A549 (cell line): ENCODE measurements around the gene DEPDC5. TPM values are rescaled to one million over a fixed set of nuclear protein-coding genes. Genes with fewer than 3 reads are reported as not detected.
"Not testable (repeated sequence)": the region's sequence is repeated elsewhere in the genome, so short reads cannot be mapped to it uniquely, and the experiment has no call there.

Experiments
- ATAC-seq, 2 experiments: fragments of 200-7000 bp in 1 of 2; fragments of >200 bp in 1 of 2; cut with Nextera tagmentation in 1 of 2; cut with Tn5 transposase in 1 of 2; 3 replicates each; pipeline versions ENCODE4 v1.8.0 to v1.9.1; 2018 to 2020; ENCODE audit warnings: mild to moderate bottlenecking in 1 of 2, moderate library complexity in 1 of 2
- CTCF ChIA-PET: fragments of 300-600 bp; sonication (Branson Sonifier 250); formaldehyde crosslinking; extraction: SDS; loops from one replicate; lab custom pipeline; 2021; ENCODE audit warnings: antibody characterized with exemption, inconsistent platforms; lab: Yijun Ruan, JAX
- POLR2A ChIA-PET: fragments of 350-600 bp; formaldehyde crosslinking; extraction: SDS; loops from one replicate; lab custom pipeline; 2021; ENCODE audit warnings: antibody characterized with exemption, inconsistent platforms; lab: Yijun Ruan, JAX
- DNase-seq, 2 experiments: peaks; one replicate each; pipeline versions ENCODE4 v3.0.0 to v3.0.0-alpha.2; 2011 to 2016; ENCODE audit warnings: low read depth in 1 of 2, low spot score in 1 of 2
- FAIRE-seq: peaks from 2 replicates; lab custom pipeline; 2011; peaks lifted over from hg19 to GRCh38; lab: Jason Lieb, UNC
- H3K27ac ChIP-seq, 2 experiments: fragments of >200 bp; sonication (Bioruptor Twin); formaldehyde crosslinking; 3 replicates each; pipeline ENCODE4 v1.5.1; 2016 to 2017
- H3K4me1 ChIP-seq: fragments of >200 bp; sonication (Bioruptor Twin); formaldehyde crosslinking; 3 replicates; pipeline ENCODE4 v1.6.1; 2016
- H3K4me2 ChIP-seq: fragments of >200 bp; sonication (Bioruptor Twin); formaldehyde crosslinking; 3 replicates; pipeline ENCODE4 v1.6.1; 2016
- H3K4me3 ChIP-seq: fragments of >200 bp; sonication (Bioruptor Twin); formaldehyde crosslinking; 3 replicates; pipeline ENCODE4 v1.5.1; 2016
- H3K9me3 ChIP-seq: fragments of >200 bp; sonication (Bioruptor Twin); formaldehyde crosslinking; 3 replicates; pipeline ENCODE4 v1.6.1; 2016
- ATOH8 ChIP-seq: fragments of 250-450 bp; sonication (Bioruptor Pico); IDR thresholded peaks from 2 replicates; pipeline ENCODE4 v1.5.0; 2020; ENCODE audit warnings: low read depth, mild to moderate bottlenecking, moderate library complexity
- CBX8 ChIP-seq: fragments of 200-600 bp; sonication (generic); IDR thresholded peaks from 2 replicates; pipeline ENCODE4 v1.6.1; 2016
- CHD2 ChIP-seq: fragments of 150-350 bp; IDR thresholded peaks from 2 replicates; pipeline ENCODE4 v1.6.1; 2014; ENCODE audit warnings: low read length; ENCODE audit not compliant: partially characterized antibody
- E2F6 ChIP-seq: IDR thresholded peaks from 2 replicates; pipeline ENCODE4 v1.6.1; 2012; ENCODE audit warnings: low read depth, borderline replicate concordance
- EHF ChIP-seq: fragments of 250-450 bp; sonication (Bioruptor Pico); IDR thresholded peaks from 2 replicates; pipeline ENCODE4 v1.5.0; 2020; ENCODE audit warnings: mild to moderate bottlenecking
- EHMT2 ChIP-seq: fragments of 200-600 bp; sonication (generic); IDR thresholded peaks from 2 replicates; pipeline ENCODE4 v1.6.1; 2016; ENCODE audit warnings: antibody characterized with exemption, low read depth, mild to moderate bottlenecking, moderate library complexity
- ELK1 ChIP-seq: fragments of 150-350 bp; IDR thresholded peaks from 2 replicates; pipeline ENCODE4 v1.6.1; 2014; ENCODE audit warnings: low read depth, mild to moderate bottlenecking, low read length
- EP300 ChIP-seq, 2 experiments: fragments of >200 bp; sonication (Bioruptor Twin); formaldehyde crosslinking; IDR thresholded peaks; 2 replicates in 1 of 2; 3 replicates in 1 of 2; pipeline ENCODE4 v1.6.1; 2016 to 2017
- FOSL2 ChIP-seq, 2 experiments: fragments of 450-650 bp in 1 of 2; fragments of >200 bp in 1 of 2; sonication (Bioruptor Twin) in 1 of 2; formaldehyde crosslinking; IDR thresholded peaks; 2 replicates each; pipeline versions ENCODE4 v1.5.0 to v1.6.1; 2016 to 2020; ENCODE audit warnings: mild to moderate bottlenecking in 1 of 2, moderate library complexity in 1 of 2
- HDAC2 ChIP-seq: fragments of 200-600 bp; sonication (generic); IDR thresholded peaks from 2 replicates; pipeline ENCODE4 v1.6.1; 2016
- HES2 ChIP-seq: fragments of >200 bp; sonication (Bioruptor Twin); formaldehyde crosslinking; IDR thresholded peaks from 2 replicates; pipeline ENCODE4 v1.6.1; 2016
- HOXB5 ChIP-seq: fragments of 250-450 bp; sonication (Bioruptor Pico); IDR thresholded peaks from 2 replicates; pipeline ENCODE4 v1.5.0; 2020; ENCODE audit warnings: mild to moderate bottlenecking, moderate library complexity
- KDM5A ChIP-seq: fragments of 200-600 bp; sonication (generic); IDR thresholded peaks from 2 replicates; pipeline ENCODE4 v1.6.1; 2016; ENCODE audit warnings: antibody characterized with exemption, mild to moderate bottlenecking
- MAFK ChIP-seq: fragments of 450-650 bp; IDR thresholded peaks from 2 replicates; pipeline ENCODE4 v1.6.1; 2014; ENCODE audit not compliant: partially characterized antibody
- MAZ ChIP-seq: fragments of 150-350 bp; IDR thresholded peaks from 2 replicates; pipeline ENCODE4 v1.6.1; 2014; ENCODE audit warnings: antibody characterized with exemption, low read depth, low read length, borderline replicate concordance
- NPAS2 ChIP-seq: fragments of 250-450 bp; sonication (Bioruptor Pico); IDR thresholded peaks from 2 replicates; pipeline ENCODE4 v1.8.0; 2022; ENCODE audit warnings: mild to moderate bottlenecking, moderate library complexity, borderline replicate concordance
- NR3C1 ChIP-seq: fragments of >200 bp; sonication (Bioruptor Twin); formaldehyde crosslinking; IDR thresholded peaks from 3 replicates; pipeline ENCODE4 v1.6.1; 2017
- PHF8 ChIP-seq: fragments of 200-600 bp; sonication (generic); IDR thresholded peaks from 2 replicates; pipeline ENCODE4 v1.6.1; 2016; ENCODE audit warnings: low read depth, mild to moderate bottlenecking, antibody characterized with exemption, moderate library complexity, borderline replicate concordance
- POLR2AphosphoS2 ChIP-seq: conservative IDR thresholded peaks from 2 replicates; pipeline ENCODE4 v1.6.1; 2012; ENCODE audit warnings: low read length, improper control_type of control experiment, inconsistent platforms
- RFX5 ChIP-seq: fragments of 450-650 bp; IDR thresholded peaks from 2 replicates; pipeline ENCODE4 v1.7.1; 2014; ENCODE audit warnings: antibody characterized with exemption, mild to moderate bottlenecking, moderate library complexity
- RNF2 ChIP-seq: fragments of 200-600 bp; sonication (generic); IDR thresholded peaks from 2 replicates; pipeline ENCODE4 v1.6.1; 2016; ENCODE audit warnings: low read depth, mild to moderate bottlenecking, antibody characterized with exemption, moderate library complexity, borderline replicate concordance
- SMC3 ChIP-seq: fragments of >200 bp; sonication (Bioruptor Twin); formaldehyde crosslinking; IDR thresholded peaks from 3 replicates; pipeline ENCODE4 v1.6.1; 2018; ENCODE audit warnings: inconsistent platforms
- TP53 ChIP-seq: fragments of 250-450 bp; sonication (Bioruptor Pico); IDR thresholded peaks from 2 replicates; pipeline ENCODE4 v1.5.0; 2021; ENCODE audit warnings: mild to moderate bottlenecking, moderate library complexity
- ZFP36 ChIP-seq: fragments of 450-650 bp; IDR thresholded peaks from 2 replicates; pipeline ENCODE4 v1.6.1; 2014; ENCODE audit warnings: borderline replicate concordance; ENCODE audit not compliant: partially characterized antibody
- ZSCAN20 ChIP-seq: fragments of 250-450 bp; sonication (Bioruptor Pico); IDR thresholded peaks from 2 replicates; pipeline ENCODE4 v1.8.0; 2022; ENCODE audit warnings: mild to moderate bottlenecking, moderate library complexity
- WGBS: methylation state at CpG from one replicate; pipeline ENCODE4 v1.1.6; 2017; ENCODE audit errors: missing lambda C conversion rate; 5-methylcytosine and 5-hydroxymethylcytosine counted together
- polyA plus RNA-seq, 4 experiments: library from polyadenylated mRNA; depleted of rRNA in 3 of 4; stranded (reverse); fragments of >200 nt; fragmentation: RNase III in 1 of 4; extraction: RNeasy Plus Mini Kit Qiagen cat#74134 plus additional on column Dnase treatment in 1 of 4; gene quantifications; 2 replicates in 3 of 4; 3 replicates in 1 of 4; pipeline ENCODE4 v1.2.3, GENCODE V29; 2011 to 2017
- TF ChIP-seq, protein P1 (sequence below): fragments of >200 bp; sonication (Bioruptor Twin); formaldehyde crosslinking; IDR thresholded peaks from 3 replicates; pipeline ENCODE4 v1.5.1; 2016

DEPDC5 gene
- polyA plus RNA-seq, 2 of the 4 experiments (the other 2 are of a cell fraction) = 4.4 to 10.1 TPM

GRCh38 chr22:31738566-31738965, 15.3 kb upstream of the DEPDC5 start:
- Histone ChIP-seq H3K9me3 (no peaks in the 10 kb centered on the region), H3K27ac (no peak overlapping the region), H3K4me3 (no peak overlapping the region), H3K4me1 (no peaks in the 10 kb centered on the region), H3K4me2 (no peak overlapping the region)
- DNase-seq (no peak), FAIRE-seq (no peak), ATAC-seq (no peak)
- TF ChIP-seq MAZ (no peak), EP300 (IDR thresholded peaks at IDR 0.05) (no peak), MAFK (no peak), HES2 (no peak), CBX8 (no peak), NPAS2 (CRISPR knock-in tag) (no peak), HDAC2 (no peak), SMC3 (no peak), HOXB5 (no peak), PHF8 (no peak)
- CTCF ChIA-PET = no interaction called here
- POLR2A ChIA-PET = no interaction called here
- WGBS = 80% methylated on average over 2 of the region's 2 CpGs

DNA sequence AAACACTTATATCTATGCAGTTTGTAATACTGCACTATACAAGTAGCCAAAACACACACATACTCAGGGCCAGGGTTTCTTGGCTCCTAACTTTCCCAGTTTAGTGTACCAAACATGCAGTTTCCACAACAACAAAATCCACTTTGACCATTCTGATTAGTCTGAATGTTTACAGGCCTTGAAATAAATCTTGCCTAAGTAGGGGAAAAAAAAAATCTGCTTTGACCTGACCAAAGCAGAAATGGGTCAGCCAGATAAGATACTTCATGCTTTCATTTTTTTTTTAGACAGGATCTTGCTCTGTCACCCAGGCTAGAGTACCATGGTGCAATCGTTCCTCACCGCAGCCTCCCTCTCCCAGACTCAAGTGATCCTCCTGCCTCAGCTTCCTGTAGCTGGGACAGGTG, 14.0 kb upstream of the DEPDC5 start:
- Histone ChIP-seq H3K4me2 (no peak overlapping the region), H3K4me1 (no peaks in the 10 kb centered on the region), H3K27ac (no peak overlapping the region), H3K9me3 (no peaks in the 10 kb centered on the region), H3K4me3 (no peak overlapping the region)
- TF ChIP-seq PHF8 (no peak), E2F6 (no peak), ZFP36 (no peak), TP53 (CRISPR knock-in tag) (no peak), RFX5 (no peak)
- FAIRE-seq (no peak), DNase-seq (no peak), ATAC-seq (no peak)
- POLR2A ChIA-PET = no interaction called here
- CTCF ChIA-PET = interaction anchor here (1.5 kb wide), 1 partner anchor 9 kb away, joined by 4 read pairs; no protein-coding TSS in a partner anchor
- WGBS = 95% methylated on average over 2 of the region's 2 CpGs

DNA sequence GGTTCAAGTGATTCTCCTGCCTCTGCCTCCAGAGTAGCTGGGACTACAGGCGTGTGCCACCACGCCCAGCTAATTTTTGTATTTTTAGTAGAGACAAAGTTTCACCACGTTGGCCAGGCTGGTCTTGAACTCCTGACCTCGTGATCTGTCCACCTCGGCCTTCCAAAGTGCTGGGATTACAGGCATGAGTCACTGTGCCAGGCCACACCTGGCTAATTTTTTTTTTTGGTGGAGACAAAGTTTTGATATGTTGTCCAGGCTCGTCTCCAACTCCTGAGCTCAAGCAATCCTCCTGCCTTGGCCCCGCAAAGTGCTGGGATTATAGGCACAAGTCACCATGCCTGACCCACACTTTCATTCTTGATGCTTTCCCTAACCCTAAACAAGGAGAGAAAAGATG, 13.5 kb upstream of the DEPDC5 start:
- not testable (repeated sequence) for H3K4me3 ChIP-seq, H3K4me2 ChIP-seq, ATAC-seq, H3K9me3 ChIP-seq, DNase-seq, FAIRE-seq, H3K27ac ChIP-seq, H3K4me1 ChIP-seq
- POLR2A ChIA-PET = interaction anchor here (0.7 kb wide), 1 partner anchor 17 kb away, joined by 7 read pairs; no protein-coding TSS in a partner anchor
- 82% methylated on average over 7 of the region's 7 CpGs for WGBS
- CTCF ChIA-PET = interaction anchor here (0.6 to 2.0 kb wide), 3 partner anchors 10 to 79 kb away, joined by 3 to 7 read pairs (median 4); no protein-coding TSS in a partner anchor

DNA sequence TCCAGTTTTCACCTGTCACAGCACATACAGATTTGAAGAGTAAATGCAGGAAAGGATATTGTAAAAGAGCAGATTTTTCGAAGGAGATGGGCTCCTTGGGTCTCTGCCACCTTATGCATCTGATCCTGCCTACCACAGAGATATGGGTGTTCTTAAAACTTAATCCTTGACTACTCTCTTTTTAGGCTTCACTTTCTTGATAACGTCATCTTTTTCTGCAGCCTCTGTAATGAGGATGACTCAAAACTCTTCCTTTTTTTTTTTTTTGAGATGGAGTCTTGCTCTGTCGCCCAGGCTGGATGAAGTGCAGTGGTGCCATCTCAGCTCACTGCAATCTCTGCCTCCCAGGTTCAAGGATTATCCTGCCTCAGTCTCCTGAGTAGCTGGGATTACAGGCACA, 11.7 kb upstream of the DEPDC5 start:
- CTCF ChIA-PET = interaction anchor here (2.0 kb wide), 1 partner anchor 77 kb away, joined by 7 read pairs; no protein-coding TSS in a partner anchor
- DNase-seq (no peak), ATAC-seq (no peak), FAIRE-seq (no peak)
- POLR2A ChIA-PET = interaction anchor here (0.7 kb wide), 1 partner anchor 395 kb away, joined by 3 read pairs; no protein-coding TSS in a partner anchor
- Histone ChIP-seq H3K4me3 (no peak overlapping the region), H3K4me1 (no peaks in the 10 kb centered on the region), H3K9me3 (no peaks in the 10 kb centered on the region), H3K4me2 (no peak overlapping the region), H3K27ac (no peak overlapping the region)
- 90% methylated on average over 3 of the region's 3 CpGs for WGBS
- TF ChIP-seq POLR2AphosphoS2 = no peak
- TF ChIP-seq RNF2 = no peak
- no peak for TF ChIP-seq ZSCAN20 (CRISPR knock-in tag)
- TF ChIP-seq KDM5A = no peak
- no peak for TF ChIP-seq SMC3
- no peak for TF ChIP-seq CBX8
- no peak for TF ChIP-seq FOSL2 (IDR thresholded peaks at IDR 0.05)
- TF ChIP-seq FOSL2 (CRISPR knock-in tag; IDR thresholded peaks at IDR 0.05) = no peak
- TF ChIP-seq, protein P1, sequence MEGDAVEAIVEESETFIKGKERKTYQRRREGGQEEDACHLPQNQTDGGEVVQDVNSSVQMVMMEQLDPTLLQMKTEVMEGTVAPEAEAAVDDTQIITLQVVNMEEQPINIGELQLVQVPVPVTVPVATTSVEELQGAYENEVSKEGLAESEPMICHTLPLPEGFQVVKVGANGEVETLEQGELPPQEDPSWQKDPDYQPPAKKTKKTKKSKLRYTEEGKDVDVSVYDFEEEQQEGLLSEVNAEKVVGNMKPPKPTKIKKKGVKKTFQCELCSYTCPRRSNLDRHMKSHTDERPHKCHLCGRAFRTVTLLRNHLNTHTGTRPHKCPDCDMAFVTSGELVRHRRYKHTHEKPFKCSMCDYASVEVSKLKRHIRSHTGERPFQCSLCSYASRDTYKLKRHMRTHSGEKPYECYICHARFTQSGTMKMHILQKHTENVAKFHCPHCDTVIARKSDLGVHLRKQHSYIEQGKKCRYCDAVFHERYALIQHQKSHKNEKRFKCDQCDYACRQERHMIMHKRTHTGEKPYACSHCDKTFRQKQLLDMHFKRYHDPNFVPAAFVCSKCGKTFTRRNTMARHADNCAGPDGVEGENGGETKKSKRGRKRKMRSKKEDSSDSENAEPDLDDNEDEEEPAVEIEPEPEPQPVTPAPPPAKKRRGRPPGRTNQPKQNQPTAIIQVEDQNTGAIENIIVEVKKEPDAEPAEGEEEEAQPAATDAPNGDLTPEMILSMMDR = no peak
- TF ChIP-seq ATOH8 (CRISPR knock-in tag) = no peak
- no peak for TF ChIP-seq ELK1
- no peak for TF ChIP-seq EHF (CRISPR knock-in tag)
- no peak for TF ChIP-seq NR3C1
- no peak for TF ChIP-seq CHD2
- no peak for TF ChIP-seq EHMT2
- TF ChIP-seq EP300 (IDR thresholded peaks at IDR 0.05) = no peak
